Suprapubic skin (tissue), 4 donors: ENCODE results near the gene DPYSL3.

ENCODE experiments used
- CTCF ChIP-seq, 2 donors: fragments of 200-600 bp in 1 of 2; fragments of 450-650 bp in 1 of 2; sonication (generic) in 1 of 2; IDR thresholded peaks; one replicate each; pipeline ENCODE4 v1.5.1; 2016 to 2019; ENCODE audit warnings: antibody characterized with exemption in 2 of 2, mild to moderate bottlenecking in 1 of 2, moderate library complexity in 1 of 2
- EP300 ChIP-seq: sonication (generic); formaldehyde crosslinking; IDR thresholded peaks from one replicate; pipeline ENCODE4 v1.6.1; 2017; ENCODE audit warnings: antibody characterized with exemption
- POLR2A ChIP-seq, 2 donors: fragments of 450-650 bp; IDR thresholded peaks; one replicate each; pipeline ENCODE4 v1.6.1; 2017; ENCODE audit warnings: antibody characterized with exemption in 2 of 2, mild to moderate bottlenecking in 2 of 2, moderate library complexity in 2 of 2
- POLR2AphosphoS5 ChIP-seq, 3 donors: sonication (generic); formaldehyde crosslinking; IDR thresholded peaks; one replicate each; pipeline ENCODE4 v1.6.1; 2017; ENCODE audit warnings: antibody characterized with exemption in 3 of 3

GRCh38 chr5:147455822-147456450, 53.9 kb downstream of the DPYSL3 start:
- TF ChIP-seq CTCF (IDR thresholded peaks at IDR 0.05) = no peak
- no peak for TF ChIP-seq POLR2AphosphoS5 (IDR thresholded peaks at IDR 0.05)
- no peak for TF ChIP-seq EP300
- no peak for TF ChIP-seq POLR2A (IDR thresholded peaks at IDR 0.05)
